Measurements from ENCODE around the gene RHOBTB1.

DNA sequence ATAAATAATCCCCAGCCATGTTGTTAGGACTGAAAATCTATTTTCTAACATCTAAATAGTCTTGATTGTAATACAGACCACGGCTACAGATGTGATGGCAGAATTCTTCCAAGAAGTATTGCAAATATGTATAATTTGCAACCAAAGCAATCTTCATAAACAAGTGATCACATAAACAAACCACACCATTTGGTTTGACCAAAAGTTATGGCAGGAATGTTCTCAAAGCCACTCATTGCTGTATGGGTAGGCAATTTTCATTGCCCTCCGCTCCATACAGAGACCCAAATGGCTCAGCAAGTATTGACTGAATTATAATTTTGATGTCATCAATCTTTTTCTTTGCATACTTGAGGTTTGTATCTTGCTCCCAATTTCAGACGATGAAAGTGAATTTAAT is 19.0 kb upstream of the RHOBTB1 start:
- TF ChIP-seq, protein P1, sequence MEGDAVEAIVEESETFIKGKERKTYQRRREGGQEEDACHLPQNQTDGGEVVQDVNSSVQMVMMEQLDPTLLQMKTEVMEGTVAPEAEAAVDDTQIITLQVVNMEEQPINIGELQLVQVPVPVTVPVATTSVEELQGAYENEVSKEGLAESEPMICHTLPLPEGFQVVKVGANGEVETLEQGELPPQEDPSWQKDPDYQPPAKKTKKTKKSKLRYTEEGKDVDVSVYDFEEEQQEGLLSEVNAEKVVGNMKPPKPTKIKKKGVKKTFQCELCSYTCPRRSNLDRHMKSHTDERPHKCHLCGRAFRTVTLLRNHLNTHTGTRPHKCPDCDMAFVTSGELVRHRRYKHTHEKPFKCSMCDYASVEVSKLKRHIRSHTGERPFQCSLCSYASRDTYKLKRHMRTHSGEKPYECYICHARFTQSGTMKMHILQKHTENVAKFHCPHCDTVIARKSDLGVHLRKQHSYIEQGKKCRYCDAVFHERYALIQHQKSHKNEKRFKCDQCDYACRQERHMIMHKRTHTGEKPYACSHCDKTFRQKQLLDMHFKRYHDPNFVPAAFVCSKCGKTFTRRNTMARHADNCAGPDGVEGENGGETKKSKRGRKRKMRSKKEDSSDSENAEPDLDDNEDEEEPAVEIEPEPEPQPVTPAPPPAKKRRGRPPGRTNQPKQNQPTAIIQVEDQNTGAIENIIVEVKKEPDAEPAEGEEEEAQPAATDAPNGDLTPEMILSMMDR (IDR thresholded peaks at IDR 0.05), result no peak
- TF ChIP-seq POLR2AphosphoS5 (IDR thresholded peaks at IDR 0.05) (no peak), POLR2A (IDR thresholded peaks at IDR 0.05) (no peak), EP300 (IDR thresholded peaks at IDR 0.05) (no peak)

All from suprapubic skin (tissue), 4 donors.